ENCODE results near the gene THBS3. TPM values are rescaled to one million over a fixed set of nuclear protein-coding genes. Genes with fewer than 3 reads are reported as not detected.

THBS3 gene
- total RNA-seq, 2 donors from 2014 or later, result 24.7 to 28.7 TPM

GRCh38 chr1:155210314-155211104 is 2.8 kb upstream of the THBS3 start:
- peaks cover 0 to 2% of the 10 kb centered on the region in 2 donors for H3K36me3 Mint-ChIP-seq (ENCODE audit: insufficient read depth in 2 of 2)
- H3K4me3 Mint-ChIP-seq, result peak overlapping the region; percentile 39 to 98
- DNase-seq, result no peak
- H3K9me3 Mint-ChIP-seq, result no peaks in the 10 kb centered on the region
- no peak for ATAC-seq (replicated peaks in 1 of 2)
- no peak overlapping the region for H3K27ac Mint-ChIP-seq
- H3K27me3 Mint-ChIP-seq (ENCODE audit: low read depth), result no peaks in the 10 kb centered on the region
- H3K4me1 Mint-ChIP-seq (ENCODE audit: low read depth), result peaks cover 39% of the 10 kb centered on the region

DNA sequence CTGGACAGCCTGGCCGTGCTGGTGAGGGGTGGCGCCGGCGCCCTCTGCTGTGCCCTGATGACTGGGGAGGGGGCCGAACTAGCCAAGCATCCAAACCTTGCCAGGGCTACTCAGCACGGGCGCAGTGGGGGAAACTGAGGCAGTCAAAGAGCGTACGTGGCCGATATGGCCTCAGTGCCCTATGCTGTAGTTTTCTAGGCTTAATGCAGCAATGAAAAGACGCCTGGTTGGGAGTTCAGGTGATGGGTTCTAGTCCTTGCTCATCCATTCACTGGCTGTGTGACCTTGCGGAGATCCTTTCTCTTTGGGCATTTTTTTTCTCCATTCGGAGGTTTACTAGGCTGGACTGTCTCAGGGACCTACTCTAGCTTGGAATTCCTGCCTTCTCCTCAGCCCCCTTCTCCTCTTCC is 1.6 kb upstream of the THBS3 start:
- H3K27me3 Mint-ChIP-seq (ENCODE audit: low read depth), result no peaks in the 10 kb centered on the region
- ATAC-seq (replicated peaks in 1 of 2), result no peak
- no peak for DNase-seq
- peak overlapping the region; percentile 96 to 98 for H3K4me3 Mint-ChIP-seq
- peak overlapping the region; percentile 89 for H3K27ac Mint-ChIP-seq
- H3K9me3 Mint-ChIP-seq, result no peaks in the 10 kb centered on the region
- H3K4me1 Mint-ChIP-seq (ENCODE audit: low read depth), result peaks cover 39% of the 10 kb centered on the region
- peaks cover 0 to 2% of the 10 kb centered on the region in 2 donors for H3K36me3 Mint-ChIP-seq (ENCODE audit: insufficient read depth in 2 of 2)

GRCh38 chr1:155208541-155209311 is 1.0 kb upstream of the THBS3 start, which contains the start of gene MTX1:
TSS of gene MTX1 (plus strand) at chr1:155208695. CDS start at chr1:155208805, 110 bp downstream.
- Mint-ChIP-seq H3K27ac (peak within 1 kb of the TSS; percentile 89), H3K9me3 (no peaks in the 10 kb centered on the region), H3K27me3 (ENCODE audit: low read depth) (no peaks in the 10 kb centered on the region), H3K4me1 (ENCODE audit: low read depth) (peaks cover 39% of the 10 kb centered on the region), H3K4me3 (peak within 1 kb of the TSS; percentile 96 to 98), H3K36me3 (ENCODE audit: insufficient read depth in 2 of 2) (peaks cover 0 to 2% of the 10 kb centered on the region in 2 donors)
- ATAC-seq (replicated peaks in 1 of 2) (peak; percentile 88 to 89), DNase-seq (peak; percentile 90 to 91)

DNA sequence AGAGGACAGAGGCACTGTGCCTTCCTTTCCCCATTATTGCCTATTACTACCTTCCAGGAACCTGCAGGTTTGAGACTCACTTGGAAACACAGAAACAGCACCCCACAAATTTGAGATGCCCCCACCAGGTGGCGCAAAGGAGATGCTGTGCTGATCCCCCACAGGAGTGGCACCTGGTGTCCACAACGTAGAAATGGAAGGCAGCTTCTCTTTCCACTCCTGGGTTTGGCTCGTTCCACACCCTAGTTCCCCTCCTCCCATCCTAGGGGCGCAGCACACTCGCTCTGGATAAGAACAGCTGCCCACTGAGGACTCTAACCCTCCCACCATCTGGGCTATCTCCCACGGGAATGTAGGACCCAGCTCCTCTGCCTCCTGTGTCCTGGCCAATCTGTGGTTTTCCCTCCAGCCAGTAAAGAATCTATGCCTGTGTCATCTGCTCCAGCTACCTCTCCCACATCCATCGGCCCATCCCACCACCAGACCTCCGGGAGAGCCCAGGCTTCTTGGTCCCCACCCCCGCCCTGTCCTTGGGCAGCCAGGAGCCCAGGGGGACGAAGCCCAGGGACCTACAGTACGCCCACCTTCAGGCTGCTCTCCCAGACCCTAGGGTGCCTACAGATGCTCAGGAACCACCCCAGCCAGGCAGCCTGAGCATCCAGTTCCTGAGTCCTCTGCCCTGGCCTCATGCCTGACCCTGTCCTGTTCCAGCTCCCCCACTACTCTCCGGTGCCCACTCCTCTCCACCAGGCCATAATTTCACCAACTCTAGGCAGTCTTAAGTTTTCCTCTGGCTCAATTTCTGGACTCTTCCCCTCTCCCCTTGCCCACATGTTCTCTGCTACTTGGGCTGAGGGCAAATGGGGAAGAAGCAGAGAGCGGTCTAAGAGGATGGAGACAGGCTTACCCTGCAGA is 549 bp downstream of the THBS3 start:
- ATAC-seq (replicated peaks in 1 of 2), result peak; percentile 42 to 50
- Mint-ChIP-seq H3K36me3 (ENCODE audit: insufficient read depth in 2 of 2) (peaks cover 0 to 2% of the 10 kb centered on the region in 2 donors), H3K4me1 (ENCODE audit: low read depth) (peaks cover 39% of the 10 kb centered on the region), H3K27me3 (ENCODE audit: low read depth) (no peaks in the 10 kb centered on the region), H3K4me3 (peak overlapping the region; percentile 45 to 66), H3K9me3 (no peaks in the 10 kb centered on the region), H3K27ac (no peak overlapping the region)
- peak; percentile 89 to 91 for DNase-seq

- Mint-ChIP-seq H3K36me3 (ENCODE audit: insufficient read depth in 2 of 2) (peaks cover 0 to 2% of the 10 kb centered on the region in 2 donors), H3K4me3 (no peak overlapping the region), H3K4me1 (ENCODE audit: low read depth) (peaks cover 39% of the 10 kb centered on the region), H3K27ac (no peak overlapping the region), H3K27me3 (ENCODE audit: low read depth) (no peaks in the 10 kb centered on the region), H3K9me3 (no peaks in the 10 kb centered on the region)
- ATAC-seq (replicated peaks in 1 of 2) (no peak), DNase-seq (no peak)
These were observed 1.6 kb downstream of the THBS3 start for GRCh38 chr1:155205969-155206593.

GRCh38 chr1:155205035-155205434 is 2.7 kb downstream of the THBS3 start:
- ATAC-seq (replicated peaks in 1 of 2) (no peak), DNase-seq (no peak)
- Mint-ChIP-seq H3K27me3 (ENCODE audit: low read depth) (no peaks in the 10 kb centered on the region), H3K9me3 (no peaks in the 10 kb centered on the region), H3K36me3 (ENCODE audit: insufficient read depth in 2 of 2) (peaks cover 0 to 2% of the 10 kb centered on the region in 2 donors), H3K27ac (no peak overlapping the region), H3K4me1 (ENCODE audit: low read depth) (peaks cover 31% of the 10 kb centered on the region), H3K4me3 (no peak overlapping the region)

- peaks cover 18% of the 10 kb centered on the region for H3K4me1 Mint-ChIP-seq (ENCODE audit: low read depth)
- DNase-seq (no peak), ATAC-seq (replicated peaks in 1 of 2) (no peak)
- H3K36me3 Mint-ChIP-seq (ENCODE audit: insufficient read depth in 2 of 2), result no peaks in the 10 kb centered on the region
- H3K9me3 Mint-ChIP-seq, result no peaks in the 10 kb centered on the region
- H3K27me3 Mint-ChIP-seq (ENCODE audit: low read depth), result no peaks in the 10 kb centered on the region
- H3K4me3 Mint-ChIP-seq, result no peak overlapping the region
- H3K27ac Mint-ChIP-seq, result no peak overlapping the region
These were observed 4.8 kb downstream of the THBS3 start for GRCh38 chr1:155202731-155203515.

GRCh38 chr1:155202198-155202597 is 5.5 kb downstream of the THBS3 start:
- Mint-ChIP-seq H3K4me1 (ENCODE audit: low read depth) (peaks cover 11% of the 10 kb centered on the region), H3K4me3 (no peak overlapping the region), H3K27me3 (ENCODE audit: low read depth) (no peaks in the 10 kb centered on the region), H3K9me3 (no peaks in the 10 kb centered on the region), H3K27ac (no peak overlapping the region), H3K36me3 (ENCODE audit: insufficient read depth in 2 of 2) (no peaks in the 10 kb centered on the region)
- ATAC-seq (replicated peaks in 1 of 2), result no peak
- DNase-seq, result no peak

DNA sequence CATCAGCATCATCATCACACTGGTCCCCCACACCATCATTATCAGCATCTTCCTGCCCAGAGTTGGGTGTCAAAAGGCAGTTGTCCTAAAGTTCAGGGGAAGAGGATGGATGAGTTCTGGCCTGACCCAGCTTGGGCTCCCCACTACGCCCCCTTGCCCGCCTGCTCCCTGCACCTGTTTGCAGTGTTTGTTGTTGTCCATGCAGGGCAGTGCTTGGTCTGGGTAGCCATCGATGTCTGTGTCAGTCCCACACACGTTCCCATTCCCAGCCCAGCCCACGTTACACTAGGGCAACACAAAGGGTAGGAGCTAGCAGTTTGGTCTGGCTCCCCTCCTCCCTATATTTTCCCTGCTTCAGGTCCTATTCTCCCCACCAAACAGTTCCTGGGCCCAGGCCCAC is 6.8 kb downstream of the THBS3 start:
- Mint-ChIP-seq H3K4me1 (ENCODE audit: low read depth) (peaks cover 1% of the 10 kb centered on the region), H3K27ac (no peak overlapping the region), H3K27me3 (ENCODE audit: low read depth) (no peaks in the 10 kb centered on the region), H3K9me3 (no peaks in the 10 kb centered on the region), H3K4me3 (no peak overlapping the region), H3K36me3 (ENCODE audit: insufficient read depth in 2 of 2) (no peaks in the 10 kb centered on the region)
- DNase-seq (no peak), ATAC-seq (replicated peaks in 1 of 2) (no peak)

DNA sequence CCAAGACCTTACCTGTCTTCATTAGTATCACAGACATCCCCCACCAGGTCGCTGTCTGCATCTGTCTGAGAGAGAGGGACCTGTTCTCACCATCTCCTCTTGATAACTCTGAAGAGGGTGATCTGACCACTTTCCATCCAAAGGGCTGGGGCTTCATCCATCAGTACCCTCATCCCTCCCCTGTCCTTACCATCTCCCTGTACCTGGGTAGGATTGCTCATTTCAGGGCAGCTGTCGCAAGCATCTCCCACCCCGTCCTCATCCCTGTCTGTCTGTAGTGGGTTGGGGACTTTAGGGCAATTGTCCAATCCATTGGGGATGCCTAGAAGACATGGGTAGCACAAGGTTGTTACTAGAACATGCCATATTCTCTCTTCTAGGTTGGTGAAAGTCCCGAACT is 7.9 kb downstream of the THBS3 start:
- Mint-ChIP-seq H3K27me3 (ENCODE audit: low read depth) (no peaks in the 10 kb centered on the region), H3K4me3 (no peak overlapping the region), H3K36me3 (ENCODE audit: insufficient read depth in 2 of 2) (no peaks in the 10 kb centered on the region), H3K27ac (no peak overlapping the region), H3K4me1 (ENCODE audit: low read depth) (peaks cover 7% of the 10 kb centered on the region), H3K9me3 (no peaks in the 10 kb centered on the region)
- DNase-seq (no peak), ATAC-seq (replicated peaks in 1 of 2) (no peak)

DNA sequence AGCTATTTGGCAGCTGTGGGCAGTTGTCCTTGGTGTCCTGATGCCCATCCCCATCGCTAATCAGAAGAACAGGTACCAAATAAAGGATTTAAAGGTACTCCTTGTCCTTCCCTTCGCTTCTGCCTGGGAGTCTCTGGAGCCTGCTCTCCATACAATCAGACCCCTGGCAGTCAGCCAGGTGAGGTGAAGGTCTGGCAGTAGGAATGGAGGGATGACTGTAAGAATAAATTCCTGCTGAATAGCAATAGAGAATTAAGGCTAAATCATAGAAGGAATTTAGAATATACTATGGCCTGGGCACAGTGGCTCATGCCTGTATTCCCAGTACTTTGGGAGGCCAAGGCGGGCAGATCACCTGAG is 9.2 kb downstream of the THBS3 start:
- DNase-seq, result no peak
- no peak overlapping the region for H3K4me3 Mint-ChIP-seq
- no peaks in the 10 kb centered on the region for H3K9me3 Mint-ChIP-seq
- H3K27me3 Mint-ChIP-seq (ENCODE audit: low read depth), result no peaks in the 10 kb centered on the region
- ATAC-seq (replicated peaks in 1 of 2), result no peak
- H3K36me3 Mint-ChIP-seq (ENCODE audit: insufficient read depth in 2 of 2), result peaks cover 0 to 3% of the 10 kb centered on the region in 2 donors
- no peak overlapping the region for H3K27ac Mint-ChIP-seq
- H3K4me1 Mint-ChIP-seq (ENCODE audit: low read depth), result peaks cover 16% of the 10 kb centered on the region
